ENCODE data around the gene CRHR1.

Gene CRHR1

GRCh38 chr17:45854209-45854608 lies 70.1 kb downstream of the CRHR1 start:
- TF ChIP-seq GATA2 (IDR thresholded peaks at IDR 0.05; ENCODE audit: low read depth, low read length): no peak
- no peak for TF ChIP-seq GATA3 (IDR thresholded peaks at IDR 0.05; ENCODE audit: low read depth, low read length)

- TF ChIP-seq GATA2 (IDR thresholded peaks at IDR 0.05; ENCODE audit: low read depth, low read length) (no peak), GATA3 (IDR thresholded peaks at IDR 0.05; ENCODE audit: low read depth, low read length) (no peak)
Measured at GRCh38 chr17:45855691-45856336, 71.7 kb downstream of the CRHR1 start.

- no peak for TF ChIP-seq GATA2 (IDR thresholded peaks at IDR 0.05; ENCODE audit: low read depth, low read length)
- TF ChIP-seq GATA3 (IDR thresholded peaks at IDR 0.05; ENCODE audit: low read depth, low read length): no peak
Measured at GRCh38 chr17:45857977-45858708, 74.0 kb downstream of the CRHR1 start.

- TF ChIP-seq GATA2 (IDR thresholded peaks at IDR 0.05; ENCODE audit: low read depth, low read length) (peak; percentile 86), GATA3 (IDR thresholded peaks at IDR 0.05; ENCODE audit: low read depth, low read length) (no peak)
Measured at GRCh38 chr17:45861165-45861564, 77.0 kb downstream of the CRHR1 start.

- TF ChIP-seq GATA2 (IDR thresholded peaks at IDR 0.05; ENCODE audit: low read depth, low read length) (no peak), GATA3 (IDR thresholded peaks at IDR 0.05; ENCODE audit: low read depth, low read length) (no peak)
Measured at GRCh38 chr17:45863857-45864654, 79.9 kb downstream of the CRHR1 start.

- TF ChIP-seq GATA2 (IDR thresholded peaks at IDR 0.05; ENCODE audit: low read depth, low read length): no peak
- TF ChIP-seq GATA3 (IDR thresholded peaks at IDR 0.05; ENCODE audit: low read depth, low read length): no peak
Measured at GRCh38 chr17:45867171-45867570, 83.1 kb downstream of the CRHR1 start.

- TF ChIP-seq GATA3 (IDR thresholded peaks at IDR 0.05; ENCODE audit: low read depth, low read length): no peak
- no peak for TF ChIP-seq GATA2 (IDR thresholded peaks at IDR 0.05; ENCODE audit: low read depth, low read length)
Measured at GRCh38 chr17:45867702-45868101, 83.6 kb downstream of the CRHR1 start.

- TF ChIP-seq GATA3 (IDR thresholded peaks at IDR 0.05; ENCODE audit: low read depth, low read length): no peak
Measured at GRCh38 chr17:45868276-45868675, 84.2 kb downstream of the CRHR1 start.

- TF ChIP-seq GATA3 (IDR thresholded peaks at IDR 0.05; ENCODE audit: low read depth, low read length): no peak
- TF ChIP-seq GATA2 (IDR thresholded peaks at IDR 0.05; ENCODE audit: low read depth, low read length): no peak
Measured at GRCh38 chr17:45869676-45870341, 85.7 kb downstream of the CRHR1 start.

GRCh38 chr17:45870342-45870974 lies 86.3 kb downstream of the CRHR1 start:
- no peak for TF ChIP-seq GATA3 (IDR thresholded peaks at IDR 0.05; ENCODE audit: low read depth, low read length)

- TF ChIP-seq GATA3 (IDR thresholded peaks at IDR 0.05; ENCODE audit: low read depth, low read length) (no peak), GATA2 (IDR thresholded peaks at IDR 0.05; ENCODE audit: low read depth, low read length) (no peak)
Measured at GRCh38 chr17:45871718-45872117, 87.6 kb downstream of the CRHR1 start.

GRCh38 chr17:45873728-45874127 lies 89.6 kb downstream of the CRHR1 start:
- peak; percentile 48; the same call in 1 of the 2 replicates for TF ChIP-seq GATA2 (IDR thresholded peaks at IDR 0.05; ENCODE audit: low read depth, low read length)
- TF ChIP-seq GATA3 (IDR thresholded peaks at IDR 0.05; ENCODE audit: low read depth, low read length): no peak

- TF ChIP-seq GATA2 (IDR thresholded peaks at IDR 0.05; ENCODE audit: low read depth, low read length) (no peak), GATA3 (IDR thresholded peaks at IDR 0.05; ENCODE audit: low read depth, low read length) (no peak)
Measured at GRCh38 chr17:45874151-45874550, 90.0 kb downstream of the CRHR1 start.

GRCh38 chr17:45876539-45876938 lies 92.4 kb downstream of the CRHR1 start:
- TF ChIP-seq GATA3 (IDR thresholded peaks at IDR 0.05; ENCODE audit: low read depth, low read length) (no peak), GATA2 (IDR thresholded peaks at IDR 0.05; ENCODE audit: low read depth, low read length) (no peak)
